GM19239 (cell line): Measurements from ENCODE around the gene ZNF333.
"Not testable (repeated sequence)": the region's sequence is repeated elsewhere in the genome, so short reads cannot be mapped to it uniquely, and the experiment has no call there.

Experiments
- DNase-seq: peaks from one replicate; pipeline ENCODE4 v3.0.0; 2011; ENCODE audit warnings: low spot score; ENCODE audit not compliant: insufficient read length
- FAIRE-seq: peaks from 2 replicates; lab custom pipeline; 2011; peaks lifted over from hg19 to GRCh38; lab: Jason Lieb, UNC

ZNF333 gene

GRCh38 chr19:14764401-14764800 lies 74.6 kb downstream of the ZNF333 start:
- no peak for DNase-seq
- FAIRE-seq, result no peak

DNA sequence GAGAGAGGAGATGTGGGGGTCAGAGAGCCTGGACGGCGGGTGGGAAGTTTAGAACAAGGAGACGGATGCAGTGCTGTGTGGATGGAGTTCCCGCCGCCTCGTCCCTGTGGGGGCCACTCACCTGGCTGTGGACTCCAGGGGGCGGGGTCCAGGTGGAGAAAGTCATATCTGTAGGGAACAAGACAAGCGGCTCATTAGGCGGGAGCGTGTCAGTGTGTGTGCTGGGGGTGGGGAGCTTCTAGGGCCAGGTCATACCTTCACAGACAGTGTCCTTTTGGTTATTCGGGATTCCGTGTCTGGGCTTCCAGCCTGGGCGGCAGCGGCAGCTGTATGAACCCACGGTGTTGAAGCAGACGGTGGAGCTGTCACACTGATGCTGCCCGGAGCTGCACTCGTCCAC lies 75.6 kb downstream of the ZNF333 start:
- DNase-seq, FAIRE-seq: not testable (repeated sequence)

GRCh38 chr19:14765841-14766240 lies 76.0 kb downstream of the ZNF333 start:
- DNase-seq, FAIRE-seq: not testable (repeated sequence)

DNA sequence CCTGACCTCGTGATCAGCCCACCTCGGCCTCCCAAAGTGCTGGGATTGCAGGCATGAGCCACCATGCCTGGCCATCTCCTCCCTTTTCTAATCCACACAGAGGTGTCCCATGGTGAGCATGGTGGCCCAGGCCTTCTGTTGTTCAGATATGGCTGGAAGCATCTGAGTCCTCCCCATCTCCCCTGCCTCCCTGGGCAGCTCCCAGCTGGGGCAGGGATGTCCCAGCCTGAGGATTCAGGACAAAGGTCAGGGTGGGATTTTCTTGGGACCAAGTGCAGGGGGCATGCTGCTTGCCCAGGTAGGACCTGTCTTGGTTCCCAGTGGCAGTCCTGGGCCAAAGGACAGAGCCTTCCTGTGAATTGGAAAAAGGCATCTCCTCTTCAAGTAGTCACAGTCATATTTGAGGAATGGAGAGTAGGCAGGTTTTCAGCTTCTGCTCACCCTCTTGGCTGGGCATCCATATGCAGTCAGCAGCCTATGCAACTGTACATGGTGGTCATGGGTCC lies 77.7 kb downstream of the ZNF333 start:
- DNase-seq (no peak), FAIRE-seq (no peak)

DNA sequence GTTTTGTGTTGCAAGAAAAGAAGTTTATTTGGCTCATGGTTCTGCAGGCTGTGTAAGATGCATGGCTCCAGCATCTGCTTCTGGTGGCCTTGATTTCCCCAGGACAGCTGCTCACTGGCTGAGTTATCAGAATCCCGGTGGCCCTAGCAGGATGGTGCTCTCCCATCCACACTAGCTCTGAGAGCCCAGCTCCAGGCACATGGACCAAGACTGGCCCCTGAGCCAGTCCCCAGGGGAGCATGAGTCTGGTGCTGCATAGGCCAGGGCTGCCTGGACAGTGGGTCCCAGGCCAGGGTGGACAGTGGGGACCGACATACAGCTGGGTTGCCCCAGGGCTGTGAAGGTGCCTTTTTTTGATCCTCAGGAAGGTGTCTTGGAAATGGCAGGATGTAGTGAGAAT lies 78.2 kb downstream of the ZNF333 start:
- DNase-seq (no peak), FAIRE-seq (no peak)

DNA sequence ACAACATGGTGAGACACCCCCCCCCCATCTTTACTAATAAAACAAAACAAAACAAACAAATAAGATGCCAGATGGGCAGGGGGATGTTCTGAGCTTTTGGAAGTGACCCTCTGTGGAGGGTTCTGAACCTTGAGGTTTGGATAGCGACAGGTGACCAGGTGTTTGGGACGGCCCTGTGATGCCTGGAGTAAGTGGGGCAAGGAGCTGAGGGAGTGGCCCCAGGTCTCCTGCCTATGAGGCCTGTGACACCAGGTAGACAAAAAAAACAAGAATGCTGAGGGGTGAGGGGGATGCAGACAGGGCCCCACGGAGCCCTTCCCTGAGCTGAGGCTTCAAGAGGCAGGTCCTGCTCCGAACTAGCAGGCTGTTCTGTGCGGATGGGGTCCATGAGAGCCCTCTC lies 79.4 kb downstream of the ZNF333 start:
- DNase-seq, result no peak
- no peak for FAIRE-seq

- FAIRE-seq (no peak), DNase-seq (no peak)
These were observed 80.3 kb downstream of the ZNF333 start for GRCh38 chr19:14770136-14770535.

DNA sequence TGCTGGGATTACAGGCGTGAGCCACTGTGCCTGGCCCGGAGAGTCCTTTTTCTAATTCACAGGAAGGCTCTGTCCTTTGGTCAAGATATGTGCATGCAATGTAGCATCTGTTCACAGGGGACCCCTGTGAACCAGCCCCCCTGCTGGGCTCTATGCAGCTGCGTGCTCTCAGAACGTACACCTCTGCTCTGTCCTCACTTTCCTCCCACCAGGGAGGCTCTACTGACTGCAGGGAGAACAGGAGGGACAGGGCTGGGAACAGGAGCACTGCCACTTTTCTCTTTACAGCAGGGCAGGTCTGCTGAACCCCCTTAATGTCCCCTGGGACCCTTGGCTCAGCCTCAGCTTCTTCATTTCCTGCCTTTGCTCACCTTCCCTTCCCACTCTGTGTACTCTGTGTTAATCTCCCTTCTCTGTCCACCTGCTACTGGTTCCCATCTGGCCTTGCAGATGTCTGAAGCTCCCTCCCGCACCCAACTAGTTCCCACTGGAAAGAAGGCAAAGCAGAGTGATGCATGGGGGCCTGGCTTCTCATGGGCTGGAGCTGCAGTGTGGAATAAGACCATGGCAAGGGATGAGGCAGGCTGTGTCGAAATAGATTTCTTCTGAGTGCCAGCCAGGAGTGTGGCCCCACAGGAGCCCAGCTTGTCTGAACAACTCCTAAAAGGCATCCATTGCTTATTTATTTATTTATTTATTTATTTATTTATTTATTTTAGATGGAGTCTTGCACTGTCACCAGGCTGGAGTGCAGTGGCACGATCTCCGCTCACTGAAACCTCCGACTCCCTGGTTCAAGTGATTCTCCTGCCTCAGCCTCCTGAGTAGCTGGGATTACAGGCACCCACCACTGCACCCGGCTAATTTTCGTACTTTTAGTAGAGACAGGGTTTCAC lies 81.3 kb downstream of the ZNF333 start:
- DNase-seq (no peak), FAIRE-seq (no peak)

DNA sequence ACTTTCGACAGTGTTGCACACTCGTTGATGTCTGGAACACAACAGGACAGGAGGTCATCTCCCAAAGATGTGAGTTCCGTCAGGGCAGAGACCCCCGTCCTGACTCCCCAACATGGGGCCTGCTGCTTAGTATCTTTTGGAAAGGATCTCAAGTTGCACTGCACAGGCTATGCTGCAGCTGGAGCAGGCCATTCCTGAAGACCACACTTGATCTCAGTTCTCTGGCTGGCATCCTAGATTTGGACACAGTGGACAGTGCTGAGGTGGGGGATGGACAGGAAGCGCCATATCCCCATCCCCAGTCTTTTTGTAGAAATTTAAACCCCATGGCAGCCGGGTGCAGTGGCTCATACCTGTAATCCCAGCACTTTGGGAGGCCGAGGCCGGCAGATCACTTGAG lies 82.6 kb downstream of the ZNF333 start:
- DNase-seq, result no peak

DNA sequence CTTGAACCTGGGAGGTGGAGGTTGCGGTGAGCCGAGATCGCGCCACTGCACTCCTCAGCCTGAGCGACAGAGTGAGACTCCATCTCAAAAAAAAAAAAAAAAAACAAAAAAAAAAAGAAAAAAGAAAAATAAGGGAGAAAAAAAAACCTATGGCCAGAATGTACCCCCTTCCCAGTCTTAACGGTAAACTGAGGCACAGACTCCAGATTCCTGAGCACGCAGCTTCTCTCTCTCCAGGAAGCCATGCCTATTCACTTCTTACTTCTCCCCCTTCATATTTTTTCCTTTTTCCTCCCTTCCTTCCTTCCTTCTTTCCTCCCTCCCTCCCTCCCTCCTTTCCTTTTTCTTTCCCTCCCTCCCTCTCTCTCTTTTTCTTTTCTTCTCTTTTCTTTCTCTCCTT lies 83.1 kb downstream of the ZNF333 start:
- FAIRE-seq (no peak), DNase-seq (no peak)

More for the DNA sequence above, 82.6 kb downstream of the ZNF333 start:
- FAIRE-seq, result no peak

GRCh38 chr19:14773722-14774121 lies 83.9 kb downstream of the ZNF333 start:
- FAIRE-seq, result not testable (repeated sequence)

DNA sequence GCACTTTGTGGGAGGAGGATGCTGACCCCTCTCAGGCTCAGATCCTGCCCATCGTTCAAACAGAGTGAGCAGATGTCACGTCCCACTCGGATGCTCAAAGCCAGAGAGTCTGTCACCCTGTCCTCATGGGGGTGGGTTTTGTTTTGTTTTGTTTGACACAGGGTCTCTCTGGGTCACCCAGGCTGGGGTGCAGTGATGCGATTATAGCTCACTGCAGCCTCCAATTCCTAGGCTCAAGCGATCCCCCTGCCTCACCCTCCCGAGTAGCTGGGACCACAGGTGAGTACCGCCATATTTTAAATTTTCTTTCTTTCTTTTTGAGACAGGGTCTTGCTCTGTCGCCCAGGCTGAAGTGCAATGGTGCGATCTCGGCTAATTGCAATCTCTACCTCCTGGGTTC lies 84.5 kb downstream of the ZNF333 start:
- FAIRE-seq (no peak), DNase-seq (no peak)

More at GRCh38 chr19:14773722-14774121, 83.9 kb downstream of the ZNF333 start:
- not testable (repeated sequence) for DNase-seq

GRCh38 chr19:14775326-14775725 lies 85.5 kb downstream of the ZNF333 start:
- DNase-seq, FAIRE-seq: not testable (repeated sequence)

DNA sequence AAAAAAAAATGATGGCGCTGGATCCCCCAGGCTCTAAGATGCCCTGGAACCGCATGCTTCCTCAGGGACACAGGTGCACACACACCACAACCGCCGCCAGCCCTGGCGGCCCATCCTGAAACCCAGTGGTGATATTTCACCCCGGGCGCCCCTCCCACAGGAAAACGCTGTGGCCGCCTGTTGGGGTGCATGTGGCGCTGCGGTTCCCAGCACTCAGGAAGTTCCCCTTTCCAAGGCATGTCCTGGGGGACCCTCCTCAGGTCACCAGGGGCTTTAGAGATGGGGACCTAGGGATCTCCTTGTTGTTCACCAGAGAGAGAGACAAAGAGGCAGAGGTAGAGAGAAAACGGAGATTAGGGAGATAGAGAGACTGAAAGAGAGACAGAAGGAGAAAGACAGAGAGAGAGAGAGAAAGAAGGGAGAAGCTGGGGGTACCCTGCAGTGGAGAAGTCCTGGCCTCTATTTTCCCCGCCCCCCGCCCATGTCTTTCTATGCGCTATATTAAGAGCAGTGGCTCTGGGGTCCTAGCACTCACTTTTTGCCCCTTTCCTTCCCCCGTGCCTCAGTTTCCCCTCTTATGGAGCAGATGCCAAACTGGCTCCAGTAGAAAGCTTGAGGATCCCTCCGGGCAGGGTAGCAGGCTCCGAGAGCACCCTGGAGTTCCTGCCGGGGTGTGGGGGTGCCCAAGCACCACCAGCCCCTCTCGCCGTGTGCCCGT lies 86.2 kb downstream of the ZNF333 start:
- no peak for DNase-seq
- peak; percentile 65 for FAIRE-seq

DNA sequence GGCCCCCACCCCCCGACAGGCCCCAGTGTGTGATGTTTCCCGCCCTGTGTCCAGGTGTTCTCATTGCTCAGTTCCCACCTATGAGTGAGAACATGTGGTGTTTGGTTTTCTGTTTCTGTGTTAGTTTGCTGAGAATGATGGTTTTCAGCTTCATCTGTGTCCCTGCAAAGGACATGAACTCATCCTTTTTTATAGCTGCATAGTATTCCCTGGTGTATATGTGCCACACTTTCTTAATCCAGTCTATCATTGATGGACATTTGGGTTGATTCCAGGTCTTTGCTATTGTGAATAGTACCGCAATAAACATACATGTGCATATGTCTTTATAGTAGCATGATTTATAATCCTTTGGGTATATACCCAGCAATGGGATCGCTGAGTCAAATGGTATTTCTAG lies 87.8 kb downstream of the ZNF333 start:
- DNase-seq, FAIRE-seq: not testable (repeated sequence)

DNA sequence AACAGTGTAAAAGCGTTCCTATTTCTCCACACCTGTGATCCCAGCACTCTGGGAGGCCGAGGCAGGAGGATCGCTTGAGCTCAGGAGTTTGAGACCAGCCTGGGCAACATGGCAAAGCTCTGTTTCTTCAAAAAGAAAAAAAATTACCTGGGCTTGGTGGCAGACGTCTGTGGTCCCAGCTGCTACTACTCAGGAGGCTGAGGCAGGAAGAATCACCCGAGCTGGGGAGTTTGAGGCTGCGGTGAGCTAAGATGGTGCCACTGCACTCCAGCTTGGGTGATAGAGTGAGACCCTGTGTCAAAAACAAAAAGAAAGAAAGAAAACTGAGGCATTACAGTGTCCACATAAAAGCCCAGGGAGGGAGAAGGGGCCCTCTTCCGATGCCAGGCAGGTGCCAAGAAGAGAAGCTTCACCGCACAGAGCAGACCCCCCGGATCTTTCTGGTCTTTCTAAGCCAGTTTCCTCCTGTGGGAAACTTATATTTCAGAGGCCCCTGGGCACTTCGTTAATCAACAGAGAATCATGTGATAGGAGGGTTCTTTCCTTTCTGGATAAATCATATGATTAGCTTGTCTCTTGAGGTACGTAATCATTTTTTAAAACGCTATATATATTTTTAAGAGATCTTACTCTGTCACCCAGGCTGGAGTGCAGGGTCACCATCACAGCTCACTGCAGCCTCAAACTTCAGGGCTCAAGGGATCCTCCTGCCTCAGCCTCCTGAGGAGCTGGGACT lies 88.4 kb downstream of the ZNF333 start, which contains the start of gene ADGRE2:
ADGRE2 (minus strand) TSS at position 451 of the 736 bp plus-strand sequence. CDS start 1,804 bp downstream, outside the sequence.
- FAIRE-seq, DNase-seq: not testable (repeated sequence)

GRCh38 chr19:14779151-14779550 lies 89.3 kb downstream of the ZNF333 start:
- DNase-seq (no peak), FAIRE-seq (no peak)

GRCh38 chr19:14780622-14781225 lies 90.9 kb downstream of the ZNF333 start:
- not testable (repeated sequence) for DNase-seq
- peak; percentile 72 for FAIRE-seq

DNA sequence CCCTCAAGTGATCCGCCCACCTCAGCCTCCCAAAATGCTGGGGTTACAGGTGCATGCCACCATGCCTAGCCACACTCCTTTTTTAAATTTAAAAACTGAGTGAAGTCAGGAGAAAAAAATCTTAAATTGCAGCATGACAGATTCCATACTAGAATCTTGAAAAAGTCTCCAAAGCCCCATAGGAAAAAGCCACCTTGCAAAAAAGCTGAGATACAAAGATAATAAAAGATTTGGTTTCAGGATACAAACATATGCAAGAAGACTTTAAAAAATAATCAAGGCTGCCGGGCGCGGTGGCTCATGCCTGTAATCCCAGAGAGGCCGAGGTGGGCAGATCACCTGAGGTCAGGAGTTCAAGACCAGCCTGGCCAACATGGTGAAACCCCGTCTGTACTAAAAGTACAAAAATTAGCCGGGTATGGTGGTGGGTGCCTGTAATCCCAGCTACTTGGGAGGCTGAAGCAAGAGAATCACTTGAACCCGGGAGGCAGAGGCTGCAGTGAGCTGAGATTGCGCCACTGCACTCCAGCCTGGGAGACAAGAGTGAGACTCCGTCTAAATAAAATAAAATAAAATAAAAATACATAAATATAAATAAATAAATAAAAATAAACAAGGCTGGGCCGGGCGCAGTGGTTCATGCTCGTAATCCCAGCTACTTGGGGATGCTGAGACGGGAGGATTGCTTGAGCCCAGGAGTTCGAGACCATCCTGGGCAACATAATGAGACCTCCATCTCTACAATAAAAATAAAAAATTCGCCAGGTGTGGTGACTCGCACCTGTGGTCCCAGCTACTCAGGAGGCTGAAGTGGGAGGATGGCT lies 92.1 kb downstream of the ZNF333 start:
- FAIRE-seq, DNase-seq: not testable (repeated sequence)
